SK-N-SH (cell line): ENCODE measurements around the gene PRR22. TPM values are rescaled to one million over a fixed set of nuclear protein-coding genes. Genes with fewer than 3 reads are reported as not detected.

Source experiments
- CTCF ChIA-PET: fragments of 300-600, 350-600 bp; formaldehyde crosslinking; extraction: SDS; loops from one replicate; lab custom pipeline; 2021; lab: Yijun Ruan, JAX
- POLR2A ChIA-PET: fragments of 350-600 bp; sonication (Branson Sonifier 250); formaldehyde crosslinking; extraction: SDS; loops from one replicate; lab custom pipeline; 2020; ENCODE audit warnings: antibody characterized with exemption, inconsistent platforms; lab: Yijun Ruan, JAX
- DNase-seq: peaks from one replicate; pipeline ENCODE4 v3.0.0; 2012
- H2AFZ ChIP-seq: fragments of 200-600 bp; sonication (generic); 2 replicates; pipeline ENCODE4 v1.8.1; 2016; ENCODE audit warnings: antibody characterized with exemption, mild to moderate bottlenecking, low read depth
- H3F3A ChIP-seq: fragments of 200-600 bp; sonication (generic); replicated peaks from 2 replicates; pipeline ENCODE3; 2016; ENCODE audit warnings: antibody characterized with exemption, mild to moderate bottlenecking; ENCODE audit not compliant: insufficient read depth
- H3K27ac ChIP-seq, 2 experiments: fragments of 200-500 bp in 1 of 2; fragments of 200-600 bp in 1 of 2; sonication (Bioruptor generic) in 1 of 2; sonication (generic), shearing (Covaris generic) in 1 of 2; 2 replicates each; pipeline versions ENCODE4 v1.5.1 to v1.6.1; 2014 to 2016; ENCODE audit warnings: low read depth in 2 of 2, inconsistent platforms in 1 of 2, low read length in 1 of 2, mild to moderate bottlenecking in 1 of 2, mixed read lengths in 1 of 2
- H3K27me3 ChIP-seq: fragments of 200-600 bp; sonication (generic), shearing (Covaris generic); 2 replicates; pipeline ENCODE4 v1.6.1; 2016; ENCODE audit warnings: mixed run types; ENCODE audit not compliant: insufficient read depth
- H3K36me3 ChIP-seq, 2 experiments: fragments of 200-500 bp in 1 of 2; fragments of 200-600 bp in 1 of 2; sonication (Bioruptor generic) in 1 of 2; sonication (generic) in 1 of 2; replicated peaks in 1 of 2; 2 replicates each; pipeline versions ENCODE3 to v1.5.1; 2014 to 2016; ENCODE audit warnings: low read length in 1 of 2, mild to moderate bottlenecking in 1 of 2; ENCODE audit not compliant: insufficient read depth in 2 of 2, control insufficient read depth in 1 of 2
- H3K4me1 ChIP-seq, 2 experiments: fragments of 200-500 bp in 1 of 2; fragments of 200-600 bp in 1 of 2; sonication (Bioruptor generic) in 1 of 2; sonication (generic), shearing (Covaris generic) in 1 of 2; 2 replicates each; pipeline versions ENCODE4 v1.5.1 to v1.6.1; 2014 to 2016; ENCODE audit warnings: low read depth in 1 of 2, low read length in 1 of 2, mixed run types in 1 of 2; ENCODE audit not compliant: insufficient read depth in 2 of 2, control insufficient read depth in 1 of 2
- H3K4me2 ChIP-seq: fragments of 200-600 bp; sonication (generic), shearing (Covaris generic); 2 replicates; pipeline ENCODE4 v1.6.1; 2017; ENCODE audit warnings: mixed run types
- H3K4me3 ChIP-seq, 2 experiments: fragments of 200-500 bp in 1 of 2; fragments of 200-600 bp in 1 of 2; sonication (Bioruptor generic) in 1 of 2; sonication (generic), shearing (Covaris generic) in 1 of 2; 2 replicates each; pipeline versions ENCODE4 v1.5.1 to v1.8.1; 2014 to 2016; ENCODE audit warnings: low read depth in 2 of 2, inconsistent platforms in 1 of 2, low read length in 1 of 2, mild to moderate bottlenecking in 1 of 2, mixed read lengths in 1 of 2, moderate library complexity in 1 of 2
- H3K79me2 ChIP-seq: fragments of 200-600 bp; sonication (generic); 2 replicates; pipeline ENCODE4 v1.8.1; 2017; ENCODE audit warnings: mild to moderate bottlenecking; ENCODE audit not compliant: insufficient read depth
- H3K9ac ChIP-seq: fragments of 200-600 bp; sonication (generic); 2 replicates; pipeline ENCODE4 v1.6.1; 2017; ENCODE audit warnings: mixed run types
- H3K9me2 ChIP-seq: fragments of 200-600 bp; sonication (generic); 2 replicates; pipeline ENCODE4 v1.6.1; 2017; ENCODE audit warnings: mixed run types
- H3K9me3 ChIP-seq: fragments of 200-600 bp; sonication (generic); 2 replicates; pipeline ENCODE4 v1.6.1; 2017; ENCODE audit warnings: mixed run types, mild to moderate bottlenecking, moderate library complexity
- H4K20me1 ChIP-seq: fragments of 200-600 bp; sonication (generic); 2 replicates; pipeline ENCODE4 v1.6.1; 2017; ENCODE audit warnings: mild to moderate bottlenecking, mixed run types; ENCODE audit not compliant: insufficient read depth
- EP300 ChIP-seq, 2 experiments: IDR thresholded peaks; 2 replicates each; pipeline versions ENCODE4 v1.4.0 to v1.6.1; 2012; ENCODE audit warnings: borderline replicate concordance in 1 of 2, low read depth in 1 of 2, low read length in 1 of 2
- FOSL2 ChIP-seq: IDR thresholded peaks from 2 replicates; pipeline ENCODE4 v1.4.0; 2012; ENCODE audit warnings: low read depth, mild to moderate bottlenecking, moderate library complexity, borderline replicate concordance
- MXI1 ChIP-seq: IDR thresholded peaks from 2 replicates; pipeline ENCODE4 v1.6.1; 2012; ENCODE audit warnings: mild to moderate bottlenecking, low read depth, low read length, improper control_type of control experiment
- RAD21 ChIP-seq: IDR thresholded peaks from 2 replicates; pipeline ENCODE4 v1.6.1; 2012; ENCODE audit warnings: mild to moderate bottlenecking, low read length
- RFX5 ChIP-seq: IDR thresholded peaks from 2 replicates; pipeline ENCODE4 v1.6.1; 2012; ENCODE audit warnings: mild to moderate bottlenecking, improper control_type of control experiment, low read length
- SIN3A ChIP-seq: IDR thresholded peaks from 2 replicates; pipeline ENCODE4 v1.6.1; 2012; ENCODE audit warnings: low read depth, mild to moderate bottlenecking, low read length, moderate library complexity, borderline replicate concordance
- WGBS: methylation state at CpG from one replicate; pipeline ENCODE4 v1.1.6; 2017; ENCODE audit warnings: low lambda C conversion rate; 5-methylcytosine and 5-hydroxymethylcytosine counted together
- polyA plus RNA-seq, 3 experiments: library from polyadenylated mRNA; depleted of rRNA; stranded (reverse); fragments of >200 nt; gene quantifications; 2 replicates each; pipeline ENCODE4 v1.2.3, GENCODE V29; 2012
- TF ChIP-seq, protein P1 (sequence below): fragments of 150-350 bp; IDR thresholded peaks from 2 replicates; pipeline ENCODE4 v1.6.1; 2016; ENCODE audit warnings: mild to moderate bottlenecking, low read depth, low read length
- TF ChIP-seq, protein P2 (sequence below): IDR thresholded peaks from 2 replicates; pipeline ENCODE4 v1.4.0; 2012; ENCODE audit warnings: low read depth
- TF ChIP-seq, protein P3 (sequence below): IDR thresholded peaks from 2 replicates; pipeline ENCODE4 v1.4.0; 2012; ENCODE audit warnings: low read depth, borderline replicate concordance

Gene PRR22
- polyA plus RNA-seq, 1 of the 3 experiments (the other 2 are of a cell fraction), result 0.82 TPM

DNA sequence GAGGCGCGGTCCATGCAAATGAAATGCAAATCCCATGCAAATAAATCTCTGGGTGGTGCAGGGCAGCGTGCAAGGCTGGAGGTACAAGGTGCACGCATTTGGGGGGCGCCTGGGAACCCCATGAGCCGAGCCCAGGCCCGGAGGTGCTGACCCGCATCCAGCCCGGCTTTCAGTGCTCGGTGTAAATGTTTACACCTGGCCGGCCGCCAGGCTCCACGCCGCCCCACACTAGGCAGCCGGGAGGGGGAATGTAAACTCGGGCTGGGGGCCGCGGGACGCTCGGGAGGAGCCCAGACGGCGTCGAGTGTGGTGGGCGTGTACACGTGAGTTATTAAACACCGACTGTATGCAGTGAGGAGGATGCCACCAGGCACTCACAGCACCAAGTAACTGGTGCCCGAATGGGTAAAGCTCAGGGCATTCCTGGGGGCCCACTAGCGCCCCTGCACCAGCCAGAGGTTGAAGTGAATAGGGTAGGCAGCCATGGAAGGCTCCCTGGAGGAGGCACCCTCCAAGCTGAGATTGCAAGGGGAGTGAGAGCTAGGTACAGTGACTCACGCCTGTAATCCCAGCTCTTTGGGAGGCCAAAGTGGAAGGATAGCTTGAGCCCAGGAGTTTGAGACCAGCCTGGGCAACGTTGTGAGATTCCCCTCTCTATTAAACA, 37.8 kb upstream of the PRR22 start:
- H3K9me2 ChIP-seq, result no peaks in the 10 kb centered on the region
- H4K20me1 ChIP-seq, result no peaks in the 10 kb centered on the region
- H3K9me3 ChIP-seq, result no peaks in the 10 kb centered on the region
- no peaks in the 10 kb centered on the region for H3K79me2 ChIP-seq
- no peak overlapping the region for H3K4me3 ChIP-seq
- 25% methylated on average over 19 of the region's 30 CpGs for WGBS
- ChIA-PET POLR2A (no interaction called here), CTCF (interaction anchor here (0.9 to 5.8 kb wide), 5 partner anchors 10 to 212 kb away, joined by 3 to 51 read pairs (median 5); partner anchors contain the start of gene NRTN)
- H3K27me3 ChIP-seq, result no peaks in the 10 kb centered on the region; the same call in 1 of the 2 replicates
- no peak for TF ChIP-seq RAD21
- no peak for TF ChIP-seq SIN3A
- TF ChIP-seq, protein P1, sequence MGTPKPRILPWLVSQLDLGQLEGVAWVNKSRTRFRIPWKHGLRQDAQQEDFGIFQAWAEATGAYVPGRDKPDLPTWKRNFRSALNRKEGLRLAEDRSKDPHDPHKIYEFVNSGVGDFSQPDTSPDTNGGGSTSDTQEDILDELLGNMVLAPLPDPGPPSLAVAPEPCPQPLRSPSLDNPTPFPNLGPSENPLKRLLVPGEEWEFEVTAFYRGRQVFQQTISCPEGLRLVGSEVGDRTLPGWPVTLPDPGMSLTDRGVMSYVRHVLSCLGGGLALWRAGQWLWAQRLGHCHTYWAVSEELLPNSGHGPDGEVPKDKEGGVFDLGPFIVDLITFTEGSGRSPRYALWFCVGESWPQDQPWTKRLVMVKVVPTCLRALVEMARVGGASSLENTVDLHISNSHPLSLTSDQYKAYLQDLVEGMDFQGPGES, result no peak
- TF ChIP-seq EP300 (IDR thresholded peaks at IDR 0.05; ENCODE audit: borderline replicate concordance in 1 of 2, low read depth in 1 of 2, low read length in 1 of 2), result no peak
- H3F3A ChIP-seq, result no peaks in the 10 kb centered on the region
- H3K36me3 ChIP-seq, result no peaks in the 10 kb centered on the region
- DNase-seq, result no peak
- no peak overlapping the region for H3K4me2 ChIP-seq
- H3K27ac ChIP-seq, result no peak overlapping the region
- no peak overlapping the region for H3K9ac ChIP-seq
- no peak overlapping the region for H2AFZ ChIP-seq
- peaks cover 0 to 11% of the 10 kb centered on the region in 2 experiments; a peak in 1 of 4 replicates for H3K4me1 ChIP-seq

DNA sequence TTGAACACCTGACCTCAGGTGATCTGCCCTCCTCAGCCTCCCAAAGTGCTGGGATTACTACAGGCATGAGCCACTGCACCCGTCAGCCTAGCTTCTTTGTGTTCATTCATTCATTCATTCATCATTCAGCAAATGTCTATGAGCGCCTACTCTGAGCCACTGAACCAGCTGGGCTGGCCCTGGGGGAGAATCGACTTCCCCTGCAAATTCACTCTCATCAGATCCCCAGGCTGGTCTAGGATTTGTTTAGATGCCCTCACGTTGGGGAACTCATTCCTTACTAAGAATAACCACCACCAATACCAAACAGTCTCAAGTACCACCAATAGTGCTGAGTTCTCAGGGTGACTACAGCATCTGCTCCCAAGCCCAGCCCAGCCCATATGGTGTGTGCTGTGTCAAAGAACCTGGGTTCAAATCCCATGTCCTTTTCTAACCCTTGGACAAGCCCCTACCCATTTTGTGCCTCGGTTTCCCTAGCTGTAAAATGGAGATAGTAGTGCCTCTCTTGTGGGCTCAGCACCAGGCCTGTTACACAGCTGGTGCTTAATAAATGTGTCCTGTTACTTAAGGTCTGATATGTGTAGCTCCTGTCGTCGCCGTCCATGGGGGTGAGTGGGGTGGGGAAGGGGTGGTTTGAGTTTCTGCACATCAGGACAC, 37.1 kb upstream of the PRR22 start:
- Histone ChIP-seq H3F3A (no peaks in the 10 kb centered on the region), H3K4me1 (peaks cover 0 to 4% of the 10 kb centered on the region in 2 experiments; a peak in 1 of 4 replicates), H4K20me1 (no peaks in the 10 kb centered on the region), H3K27ac (no peak overlapping the region), H3K9ac (no peak overlapping the region), H3K79me2 (no peaks in the 10 kb centered on the region), H3K36me3 (no peaks in the 10 kb centered on the region), H3K9me3 (no peaks in the 10 kb centered on the region), H3K9me2 (no peaks in the 10 kb centered on the region), H3K27me3 (peaks cover 5% of the 10 kb centered on the region; the same call in 1 of the 2 replicates), H2AFZ (no peak overlapping the region), H3K4me3 (no peak overlapping the region), H3K4me2 (no peak overlapping the region)
- no peak for DNase-seq
- WGBS, result 29% methylated on average over 8 of the region's 8 CpGs
- ChIA-PET POLR2A (no interaction called here), CTCF (interaction anchor here (1.2 to 5.8 kb wide), 3 partner anchors 12 to 19 kb away, joined by 5 to 51 read pairs (median 18); partner anchors contain the start of gene NRTN)
- TF ChIP-seq FOSL2 (no peak), MXI1 (no peak), RFX5 (no peak)
- TF ChIP-seq, protein P2, sequence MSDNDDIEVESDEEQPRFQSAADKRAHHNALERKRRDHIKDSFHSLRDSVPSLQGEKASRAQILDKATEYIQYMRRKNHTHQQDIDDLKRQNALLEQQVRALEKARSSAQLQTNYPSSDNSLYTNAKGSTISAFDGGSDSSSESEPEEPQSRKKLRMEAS, result no peak
- TF ChIP-seq, protein P3, sequence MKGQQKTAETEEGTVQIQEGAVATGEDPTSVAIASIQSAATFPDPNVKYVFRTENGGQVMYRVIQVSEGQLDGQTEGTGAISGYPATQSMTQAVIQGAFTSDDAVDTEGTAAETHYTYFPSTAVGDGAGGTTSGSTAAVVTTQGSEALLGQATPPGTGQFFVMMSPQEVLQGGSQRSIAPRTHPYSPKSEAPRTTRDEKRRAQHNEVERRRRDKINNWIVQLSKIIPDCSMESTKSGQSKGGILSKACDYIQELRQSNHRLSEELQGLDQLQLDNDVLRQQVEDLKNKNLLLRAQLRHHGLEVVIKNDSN, result no peak
